Occipital lobe (tissue), 2 donors: Measurements from ENCODE around the gene CHRND. TPM values are rescaled to one million over a fixed set of nuclear protein-coding genes. Genes with fewer than 3 reads are reported as not detected.

Source experiments
- DNase-seq: peaks from one replicate; lab custom pipeline; 2025; lab: John Stamatoyannopoulos, UW
- total RNA-seq: library from RNA; depleted of rRNA; stranded (reverse); fragments of >200 nt; gene quantifications from one replicate; pipeline ENCODE4 v1.2.3, GENCODE V29; 2014

CHRND gene
- total RNA-seq, 1 donor from 2014 or later: not detected

DNA sequence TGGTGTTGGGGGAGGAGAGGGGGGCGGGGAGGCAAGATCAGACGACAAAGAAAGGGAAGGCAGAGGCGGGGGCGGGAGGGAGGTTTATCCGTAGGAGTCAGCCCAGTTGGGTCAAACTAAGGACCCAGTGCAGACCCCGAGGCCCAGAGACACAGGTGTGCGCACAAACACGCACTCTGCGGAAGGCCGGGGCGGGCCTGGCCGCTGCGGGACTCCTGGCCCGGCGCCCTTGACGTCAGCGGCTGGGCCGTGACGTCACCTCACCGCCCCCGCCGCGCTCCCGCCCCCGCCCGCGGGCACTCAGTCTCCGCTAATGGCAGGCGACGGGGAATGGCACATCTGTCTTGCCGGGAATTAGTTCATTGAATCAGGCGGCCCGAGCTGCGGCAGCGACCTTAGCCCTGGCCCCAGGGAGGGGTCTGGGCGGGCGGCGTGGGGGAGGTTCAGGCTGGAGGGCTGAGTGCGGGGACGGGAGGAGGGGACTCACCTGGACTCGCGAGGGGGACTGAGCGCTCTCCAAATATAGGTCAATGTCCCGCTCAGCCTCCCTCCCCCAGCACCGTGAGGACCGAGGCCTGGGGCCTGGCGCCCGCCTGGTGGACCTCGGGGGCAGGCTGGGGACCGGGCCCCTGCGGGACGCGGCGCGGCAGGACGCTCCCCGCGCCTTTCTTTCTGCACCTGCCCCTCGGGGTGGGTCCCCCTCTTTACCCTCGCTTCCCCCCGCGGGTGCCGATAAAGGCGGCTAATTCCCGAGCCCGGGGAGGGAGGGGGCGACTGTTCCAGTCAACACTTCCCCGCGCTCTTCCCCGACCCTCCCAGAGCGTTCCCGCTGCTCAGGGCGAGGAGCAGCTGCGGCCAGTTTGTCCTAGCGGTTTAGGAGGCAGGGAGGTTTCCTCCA is 22.8 kb upstream of the CHRND start:
- peak; percentile 17 for DNase-seq

DNA sequence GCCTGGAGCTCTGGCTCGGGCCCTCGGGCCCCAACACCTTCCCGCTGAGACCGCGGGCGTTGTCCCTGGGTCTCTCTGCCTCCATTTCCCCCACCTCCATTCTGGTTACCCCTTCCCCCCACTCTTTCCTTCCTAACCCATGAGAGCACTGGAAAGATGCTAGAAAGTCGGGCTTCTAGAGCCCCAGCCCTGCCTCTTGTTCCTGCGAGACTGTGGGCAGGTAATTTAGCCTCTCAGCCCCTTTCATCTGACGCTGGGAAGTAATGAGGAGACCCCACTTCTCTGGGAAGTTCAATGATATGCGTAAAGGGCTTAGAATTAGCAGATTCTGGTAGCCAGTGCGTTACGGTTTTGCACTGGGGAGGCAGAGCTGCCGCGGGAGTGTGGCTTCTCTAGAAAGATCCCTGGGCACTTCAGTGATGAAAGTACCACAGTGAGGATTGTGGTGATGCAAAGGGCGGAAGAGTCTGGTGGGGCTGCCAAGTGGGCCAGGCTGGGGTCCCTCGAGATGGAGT is 22.1 kb upstream of the CHRND start:
- DNase-seq: no peak

DNA sequence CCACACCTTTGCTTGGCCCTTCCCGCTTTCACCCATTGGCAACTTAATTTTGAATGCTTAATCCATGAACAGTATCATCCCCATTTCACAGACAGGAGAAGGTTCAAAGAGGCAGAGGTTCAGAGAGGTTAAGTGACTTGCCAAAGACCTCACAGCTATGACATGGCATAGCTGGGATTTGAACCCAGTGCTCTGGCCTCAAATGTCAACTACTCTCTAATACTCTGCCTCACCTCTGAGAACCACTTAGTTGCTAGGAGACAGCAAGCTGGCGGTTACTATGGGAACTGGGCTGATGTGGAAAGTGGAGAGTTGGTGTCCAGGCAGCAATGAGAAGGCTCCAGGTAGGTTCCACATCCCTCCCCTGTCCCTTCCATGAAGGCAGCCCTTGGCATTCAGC is 21.5 kb upstream of the CHRND start:
- no peak for DNase-seq

DNA sequence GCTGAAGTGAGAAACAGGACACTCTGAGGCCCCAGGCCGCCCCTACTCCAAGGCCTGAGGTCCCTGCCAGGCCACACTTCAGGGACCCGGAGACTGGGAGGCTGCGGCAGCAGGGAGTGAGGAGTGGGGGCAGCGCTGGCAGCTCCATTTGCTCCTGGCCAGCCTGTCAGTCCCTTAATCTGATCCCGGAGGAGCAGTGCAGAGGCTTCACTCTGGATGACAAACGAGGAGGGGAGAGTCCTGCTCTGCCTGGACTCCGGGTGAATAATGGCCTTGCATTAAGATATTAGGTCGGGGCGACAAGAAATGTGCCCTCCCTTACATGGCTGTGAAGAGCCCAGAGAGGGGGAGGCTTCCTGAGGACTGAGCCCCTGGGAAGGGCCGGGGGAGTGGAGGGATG is 20.1 kb upstream of the CHRND start:
- no peak for DNase-seq

DNA sequence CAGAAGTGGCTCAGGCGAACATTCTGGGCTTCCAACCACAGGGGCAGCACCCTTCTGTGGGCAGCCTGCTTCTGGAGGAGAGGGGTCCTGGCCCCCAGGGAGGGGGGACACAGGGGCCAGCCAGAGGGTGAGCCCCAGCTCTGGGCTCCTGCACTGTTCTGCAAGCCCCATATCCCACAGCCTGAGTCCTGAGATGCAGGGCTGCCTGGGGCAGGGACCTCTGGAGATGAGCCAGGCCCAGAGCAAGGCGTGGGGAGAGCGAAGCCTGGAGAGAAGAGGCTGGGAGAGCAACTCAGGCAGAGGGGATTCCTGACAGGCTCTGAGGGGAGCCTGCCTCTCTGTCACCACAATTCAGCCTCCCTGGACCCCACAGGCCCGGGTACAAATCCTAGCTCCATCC is 19.3 kb upstream of the CHRND start:
- no peak for DNase-seq

GRCh38 chr2:232508251-232508650 is 17.7 kb upstream of the CHRND start:
- DNase-seq: no peak

GRCh38 chr2:232511336-232511890 is 14.5 kb upstream of the CHRND start:
- no peak for DNase-seq

- DNase-seq: no peak
These were observed 13.4 kb upstream of the CHRND start for GRCh38 chr2:232512602-232513001.

DNA sequence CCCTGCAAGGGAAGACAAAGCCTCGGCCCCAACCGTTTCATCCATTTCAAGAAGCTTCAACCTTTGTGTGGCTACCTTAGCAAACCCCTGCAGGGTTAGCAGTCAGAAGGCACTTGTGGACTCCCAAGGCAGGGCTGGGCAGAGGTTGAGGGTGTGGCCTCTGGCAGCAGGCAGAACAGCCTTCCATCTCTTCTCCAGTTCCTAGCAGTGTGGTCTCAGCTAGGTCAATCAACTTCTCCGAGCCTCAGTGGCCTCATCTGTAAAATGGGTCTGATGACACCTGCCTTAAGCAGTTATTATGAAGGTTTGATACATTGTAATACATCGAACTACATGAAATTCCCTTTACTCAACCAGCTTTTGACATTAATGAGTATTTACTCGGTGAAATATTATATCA is 12.6 kb upstream of the CHRND start:
- no peak for DNase-seq

DNA sequence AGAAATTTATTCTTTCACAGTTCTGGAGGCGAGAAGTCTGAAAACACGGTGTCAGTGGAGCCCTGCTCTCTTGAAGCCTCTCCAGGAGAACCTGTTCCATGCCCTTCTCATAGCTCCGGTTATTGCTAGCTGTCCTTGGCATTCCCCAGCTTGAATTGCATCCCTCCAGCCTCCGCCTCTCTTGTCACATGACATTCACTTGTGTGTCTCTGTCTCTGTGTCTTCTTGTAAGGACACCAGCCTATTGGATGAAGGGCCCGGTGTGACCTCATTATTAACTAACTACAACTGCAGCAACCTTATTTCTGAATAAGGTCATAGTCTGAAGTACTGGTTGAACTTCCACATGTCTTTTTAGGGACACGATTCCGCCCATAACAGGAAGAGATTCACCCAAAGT is 10.3 kb upstream of the CHRND start:
- no peak for DNase-seq

DNA sequence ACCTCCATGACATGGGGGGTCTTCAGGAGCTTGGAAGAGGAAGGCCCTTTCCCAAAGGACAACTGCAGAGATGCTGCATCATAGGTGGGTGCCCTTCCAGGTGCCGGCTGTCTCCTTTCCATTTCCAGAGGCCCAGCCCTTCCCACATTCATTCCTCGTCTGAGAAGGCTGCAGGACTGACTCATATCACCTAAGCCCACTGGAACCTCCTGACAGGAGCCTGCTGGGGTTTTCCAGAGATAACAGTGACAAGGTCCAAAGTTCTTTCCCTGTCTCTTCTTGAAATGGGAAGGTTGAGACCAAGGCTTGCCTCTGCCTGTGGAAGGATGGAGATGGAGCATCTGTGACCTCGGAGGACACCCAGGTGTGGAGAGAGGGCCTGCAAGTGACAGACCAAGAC is 9.4 kb upstream of the CHRND start:
- no peak for DNase-seq

- DNase-seq: no peak
These were observed 7.1 kb upstream of the CHRND start for GRCh38 chr2:232518844-232519243.

GRCh38 chr2:232519581-232520438 is 6.2 kb upstream of the CHRND start, which contains the start of gene PRSS56:
TSS of gene PRSS56 (plus strand) at chr2:232520388. CDS start at chr2:232520599, 211 bp downstream.
- DNase-seq: no peak

GRCh38 chr2:232520489-232520888 is 5.5 kb upstream of the CHRND start:
- DNase-seq: no peak

DNA sequence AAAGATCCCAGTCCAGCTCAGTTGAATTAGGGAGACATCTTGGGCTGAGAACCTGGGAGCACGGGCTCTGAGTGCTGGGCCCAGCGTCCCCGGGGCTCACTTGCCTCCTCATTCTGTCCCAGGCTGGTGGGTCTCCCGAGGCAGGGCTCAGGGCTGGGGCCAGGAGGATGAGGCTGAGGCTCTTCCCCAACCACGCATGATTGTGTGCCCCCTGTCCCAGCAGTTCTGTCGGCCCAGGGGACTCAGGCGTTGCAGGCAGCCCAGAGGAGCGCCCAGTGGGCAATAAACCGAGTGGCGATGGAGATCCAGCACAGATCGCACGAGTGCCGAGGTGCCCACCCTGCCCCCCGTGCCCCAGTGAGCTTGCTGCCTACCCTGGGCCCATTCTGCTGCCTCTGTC is 4.9 kb upstream of the CHRND start:
- no peak for DNase-seq

DNA sequence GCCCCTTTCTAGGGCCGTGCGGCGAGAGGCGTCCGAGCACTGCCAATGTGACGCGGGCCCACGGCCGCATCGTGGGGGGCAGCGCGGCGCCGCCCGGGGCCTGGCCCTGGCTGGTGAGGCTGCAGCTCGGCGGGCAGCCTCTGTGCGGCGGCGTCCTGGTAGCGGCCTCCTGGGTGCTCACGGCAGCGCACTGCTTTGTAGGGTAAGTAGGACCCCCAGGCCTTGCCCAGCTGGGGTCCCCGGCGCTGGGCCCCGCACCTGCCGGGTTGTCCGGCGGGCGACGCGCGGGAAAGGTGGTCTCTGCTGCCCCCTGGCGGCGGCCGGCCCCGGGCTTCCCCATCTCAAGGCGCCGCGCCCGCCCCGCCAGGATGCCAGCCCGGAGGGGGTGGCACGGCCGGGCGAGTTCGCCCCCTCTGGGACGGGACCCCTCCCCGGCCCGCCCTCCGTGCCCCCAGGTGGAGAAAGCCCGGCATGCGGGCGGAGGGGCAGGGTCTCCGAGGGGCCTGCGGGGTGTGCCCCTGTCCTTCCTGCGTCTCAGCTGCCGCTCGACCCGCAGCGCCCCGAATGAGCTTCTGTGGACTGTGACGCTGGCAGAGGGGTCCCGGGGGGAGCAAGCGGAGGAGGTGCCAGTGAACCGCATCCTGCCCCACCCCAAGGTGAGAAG is 3.9 kb upstream of the CHRND start:
- DNase-seq: no peak

GRCh38 chr2:232522623-232523401 is 3.1 kb upstream of the CHRND start:
- DNase-seq: no peak

- DNase-seq: no peak
These were observed 2.6 kb upstream of the CHRND start for GRCh38 chr2:232523402-232523681.

- peak; percentile 19 for DNase-seq
These were observed 2.0 kb upstream of the CHRND start for GRCh38 chr2:232523682-232524597.

GRCh38 chr2:232524771-232525170 is 1.2 kb upstream of the CHRND start:
- DNase-seq: no peak
